B cell (primary cell): ENCODE results near the gene CCNI2.
"Not testable (repeated sequence)": the region's sequence is repeated elsewhere in the genome, so short reads cannot be mapped to it uniquely, and the experiment has no call there.

Source experiments
- CTCF ChIP-seq: fragments of 200-600 bp; IDR thresholded peaks from one replicate; pipeline ENCODE4 v1.8.0; 2022; ENCODE audit warnings: antibody characterized with exemption, mild to moderate bottlenecking
- EZH2 ChIP-seq: IDR thresholded peaks from 2 replicates; pipeline ENCODE4 v1.6.1; 2012; ENCODE audit warnings: borderline replicate concordance, low read depth, mild to moderate bottlenecking, moderate library complexity, low read length; ENCODE audit not compliant: insufficient read depth, poor library complexity, severe bottlenecking

- TF ChIP-seq CTCF, EZH2: not testable (repeated sequence)
Observed at GRCh38 chr5:132802685-132803066, 55.5 kb downstream of the CCNI2 start.
